HepG2 (cell line): ENCODE results near the gene MSI2. TPM values are rescaled to one million over a fixed set of nuclear protein-coding genes. Genes with fewer than 3 reads are reported as not detected.
A peak's percentile ranks its signal among the peaks of the same experiment; 100 is the strongest.

Source experiments
- GMEB2 ChIP-seq: IDR thresholded peaks from 2 replicates; pipeline ENCODE4 v1.6.1; 2016; ENCODE audit warnings: missing biosample characterization, missing genetic modification reagents, low read depth
- GPBP1L1 ChIP-seq: sonication (generic); formaldehyde crosslinking; IDR thresholded peaks from 2 replicates; pipeline ENCODE4 v1.5.0; 2020; ENCODE audit warnings: mild to moderate bottlenecking, missing genetic modification reagents
- HBP1 ChIP-seq: IDR thresholded peaks from 2 replicates; pipeline ENCODE4 v1.6.1; 2016; ENCODE audit warnings: low read depth, control low read depth
- IKZF4 ChIP-seq: sonication (generic); formaldehyde crosslinking; IDR thresholded peaks from 2 replicates; pipeline ENCODE4 v1.5.1; 2020; ENCODE audit warnings: borderline replicate concordance, mild to moderate bottlenecking, low read depth, missing genetic modification reagents; ENCODE audit errors: not compliant biosample characterization
- MXD4 ChIP-seq: IDR thresholded peaks from 2 replicates; pipeline ENCODE4 v1.6.1; 2016; ENCODE audit warnings: mild to moderate bottlenecking, missing biosample characterization, missing genetic modification reagents
- RERE ChIP-seq: IDR thresholded peaks from 2 replicates; pipeline ENCODE4 v1.6.1; 2016; ENCODE audit warnings: low read depth, missing genetic modification reagents, missing compliant biosample characterization
- SNAPC4 ChIP-seq: sonication (generic); formaldehyde crosslinking; IDR thresholded peaks from 2 replicates; pipeline ENCODE4 v1.4.0; 2020; ENCODE audit warnings: mild to moderate bottlenecking, missing genetic modification reagents
- TAF15 ChIP-seq: fragments of 200-400 bp; formaldehyde crosslinking; IDR thresholded peaks from one replicate; pipeline ENCODE4 v1.6.1; 2018; ENCODE audit warnings: mild to moderate bottlenecking, low read depth, low read length; ENCODE audit not compliant: poor library complexity, severe bottlenecking
- ZNF136 ChIP-seq: sonication (generic); formaldehyde crosslinking; IDR thresholded peaks from 2 replicates; pipeline ENCODE4 v1.8.1; 2022; ENCODE audit warnings: low read depth, mild to moderate bottlenecking, moderate library complexity, missing genetic modification reagents
- ZNF616 ChIP-seq: sonication (generic); formaldehyde crosslinking; IDR thresholded peaks from 2 replicates; pipeline ENCODE4 v1.5.0; 2020; ENCODE audit warnings: low read depth, mild to moderate bottlenecking, missing genetic modification reagents
- polyA plus RNA-seq, 8 experiments: library from polyadenylated mRNA; depleted of rRNA in 3 of 8; stranded (reverse) in 7 of 8; unstranded in 1 of 8; fragments of >200 nt; fragmentation: Illumina TruSeq in 4 of 8; extraction: Trizol in 4 of 8; gene quantifications; 2 replicates each; pipeline versions ENCODE4 v1.2.1 to v1.2.3, GENCODE V29; 2011 to 2016; ENCODE audit warnings: low read depth in 4 of 8, missing spikeins in 1 of 8, mixed read lengths in 1 of 8; ENCODE audit not compliant: insufficient read depth in 1 of 8
- total RNA-seq, 5 experiments: library from RNA; depleted of rRNA; stranded (reverse); fragments of >200 nt; fragmentation: Illumina TruSeq; extraction: Trizol; gene quantifications; 2 replicates each; pipeline ENCODE4 v1.2.3, GENCODE V29; 2016; ENCODE audit warnings: low read depth in 1 of 5

MSI2 gene
- total and polyA plus RNA-seq, 2 of the 13 experiments (the other 11 are each of a cell fraction or from before 2014, with no cell fraction given): 77.5 to 78.4 TPM

- TF ChIP-seq RERE (CRISPR knock-in tag): peak; percentile 87
- no peak for TF ChIP-seq TAF15
- no peak for TF ChIP-seq ZNF136
- 0 out of 2 replicates have a peak, but pooled peaks have one; percentile 34 for TF ChIP-seq SNAPC4 (CRISPR knock-in tag)
- no peak; the same call in 1 of the 2 replicates for TF ChIP-seq MXD4 (CRISPR knock-in tag)
- no peak for TF ChIP-seq IKZF4 (CRISPR knock-in tag)
- no peak; the same call in 1 of the 2 replicates for TF ChIP-seq HBP1 (CRISPR knock-in tag)
- no peak for TF ChIP-seq ZNF616
- no peak for TF ChIP-seq GPBP1L1
- no peak for TF ChIP-seq GMEB2
Observed at GRCh38 chr17:57577751-57578607, 321.7 kb downstream of the MSI2 start (continued).
